Effector CD8-positive, alpha-beta T cell (primary cell): ENCODE results near the gene ZNF727.
"Not testable (repeated sequence)": the region's sequence is repeated elsewhere in the genome, so short reads cannot be mapped to it uniquely, and the experiment has no call there.

Experiments used
- DNase-seq: peaks from one replicate; lab custom pipeline; 2025; lab: John Stamatoyannopoulos, UW
- total RNA-seq, 4 experiments: gene quantifications; one replicate each; lab custom pipeline; 2026; lab: John Stamatoyannopoulos, UW

ZNF727 gene
- 0 to 1.9 (median 0.64) reads per million in 4 experiments for total RNA-seq

- no peak for DNase-seq
Measured at GRCh38 chr7:64045301-64046040, at the start of gene ZNF727. ZNF727 (plus strand) TSS chr7:64045434; CDS start chr7:64045622, 188 bp downstream.

GRCh38 chr7:63998549-63998948, 46.7 kb upstream of the ZNF727 start, which contains the start of gene ZNF722:
ZNF722 (plus strand) TSS chr7:63998849; CDS start chr7:63998962, 113 bp downstream.
- DNase-seq = no peak

GRCh38 chr7:64015496-64015895, 29.7 kb upstream of the ZNF727 start:
- not testable (repeated sequence) for DNase-seq

GRCh38 chr7:64035388-64035787, 9.8 kb upstream of the ZNF727 start:
- DNase-seq = no peak

- DNase-seq = no peak
Measured at GRCh38 chr7:64037095-64037494, 8.1 kb upstream of the ZNF727 start.

GRCh38 chr7:64046041-64046389, 781 bp downstream of the ZNF727 start:
- DNase-seq = no peak

GRCh38 chr7:64077837-64078698, 32.8 kb downstream of the ZNF727 start:
- not testable (repeated sequence) for DNase-seq

GRCh38 chr7:64078699-64078994, 33.4 kb downstream of the ZNF727 start:
- DNase-seq = no peak

- DNase-seq = no peak
Measured at GRCh38 chr7:64087501-64087900, 42.3 kb downstream of the ZNF727 start.

- not testable (repeated sequence) for DNase-seq
Measured at GRCh38 chr7:64088863-64089262, 43.6 kb downstream of the ZNF727 start.
